Pancreas (tissue), 10 donors: ENCODE measurements around the gene LDLRAD4. TPM values are rescaled to one million over a fixed set of nuclear protein-coding genes. Genes with fewer than 3 reads are reported as not detected.

ENCODE experiments used
- ATAC-seq, 4 donors: fragments of 200-7000 bp; cut with Tn5 transposase; one replicate each; pipeline versions ENCODE4 v1.8.0 to v1.9.1; 2020; ENCODE audit warnings: mild to moderate bottlenecking in 4 of 4, moderate library complexity in 4 of 4
- DNase-seq, 6 donors: peaks; one replicate each; pipeline ENCODE4 v3.0.0-alpha.2; 2020
- FAIRE-seq: peaks from 2 replicates; lab custom pipeline; 2012; peaks lifted over from hg19 to GRCh38; lab: Jason Lieb, UNC
- H3K27ac ChIP-seq, 4 donors: fragments of 200-600 bp; sonication (generic); 1 replicate in 3 of 4; 2 replicates in 1 of 4; pipeline versions ENCODE4 v1.5.0 to v1.8.0; 2020
- H3K27me3 ChIP-seq, 4 donors: fragments of 200-600 bp; one replicate each; pipeline ENCODE4 v1.8.0; 2021
- H3K36me3 ChIP-seq, 3 donors: fragments of 200-600 bp; sonication (generic) in 1 of 3; one replicate each; pipeline versions ENCODE4 v1.5.0 to v1.8.0; 2020 to 2021
- H3K4me1 ChIP-seq, 3 donors: fragments of 200-600 bp; one replicate each; pipeline ENCODE4 v1.8.0; 2021
- H3K4me3 ChIP-seq, 4 donors: fragments of 200-600 bp; sonication (generic) in 2 of 4; one replicate each; pipeline versions ENCODE4 v1.5.0 to v1.8.0; 2020 to 2021
- H3K9me3 ChIP-seq, 4 donors: fragments of 200-600 bp; one replicate each; pipeline ENCODE4 v1.8.0; 2021
- WGBS, 2 donors: extraction: QIAGEN DNeasy Blood & Tissue Kit; methylation state at CpG; one replicate each; pipeline ENCODE4 v1.1.7; 2013; 5-methylcytosine and 5-hydroxymethylcytosine counted together
- intact Hi-C, 3 donors: fragments of 100-400 bp; cut with DNase I; formaldehyde crosslinking; loops; one replicate each; pipeline versions ENCODE4 v1.11.1 to v1.14.2; 2022
- polyA plus RNA-seq, 2 donors: library from polyadenylated mRNA; stranded (reverse); fragments of 200-250 nt; gene quantifications; one replicate each; pipeline ENCODE4 v1.2.3, GENCODE V29; 2013
- total RNA-seq, 6 donors: library from RNA; stranded (reverse); fragmentation: NEBNext Ultra II Directional in 4 of 6; extraction: Animal tissue kit (Norgen Biotek cat#: 25700) in 4 of 6; gene quantifications; one replicate each; pipeline versions ENCODE4 v1.2.1 to v1.2.4, GENCODE V29; 2021 to 2023
- TF ChIP-seq, protein P1 (sequence below), 4 donors: fragments of 200-600 bp; sonication (generic) in 3 of 4; IDR thresholded peaks; one replicate each; pipeline versions ENCODE4 v1.5.0 to v1.8.0; 2021; ENCODE audit warnings: antibody characterized with exemption in 4 of 4
- donor health status: healthy with polysubstance abuse.
- donor health status: DM: no; HTN: no; CAD: no; lungs with moderate emphysema.
- donor health status: DM: no; HTN: no; CAD: no.
- donor health status: control.
- donor health status: control.
- donor health status: Bipolar disorder and iron deficiency.
- donor health status: DM: yes; HTN: yes; CAD: no.
- donor health status: DM: no; HTN: no; CAD: no.
- donor health status: DM: no; HTN: no; CAD: no.
- donor health status: DM: yes; HTN: yes; CAD: no.

The LDLRAD4 gene
- total and polyA plus RNA-seq, 8 donors, result 2.5 to 21.8 (median 5.7) TPM

- 74 to 79% methylated on average over 11 of the region's 11 CpGs for WGBS, 2 donors
- ATAC-seq (no peak), FAIRE-seq (no peak), DNase-seq (no peak)
- intact Hi-C loops, result loop anchor here in 1 of 3 donors (5.0 kb wide), 1 partner anchor 308 kb away; the partner anchor contains the start of gene LDLRAD4
- TF ChIP-seq, protein P1, sequence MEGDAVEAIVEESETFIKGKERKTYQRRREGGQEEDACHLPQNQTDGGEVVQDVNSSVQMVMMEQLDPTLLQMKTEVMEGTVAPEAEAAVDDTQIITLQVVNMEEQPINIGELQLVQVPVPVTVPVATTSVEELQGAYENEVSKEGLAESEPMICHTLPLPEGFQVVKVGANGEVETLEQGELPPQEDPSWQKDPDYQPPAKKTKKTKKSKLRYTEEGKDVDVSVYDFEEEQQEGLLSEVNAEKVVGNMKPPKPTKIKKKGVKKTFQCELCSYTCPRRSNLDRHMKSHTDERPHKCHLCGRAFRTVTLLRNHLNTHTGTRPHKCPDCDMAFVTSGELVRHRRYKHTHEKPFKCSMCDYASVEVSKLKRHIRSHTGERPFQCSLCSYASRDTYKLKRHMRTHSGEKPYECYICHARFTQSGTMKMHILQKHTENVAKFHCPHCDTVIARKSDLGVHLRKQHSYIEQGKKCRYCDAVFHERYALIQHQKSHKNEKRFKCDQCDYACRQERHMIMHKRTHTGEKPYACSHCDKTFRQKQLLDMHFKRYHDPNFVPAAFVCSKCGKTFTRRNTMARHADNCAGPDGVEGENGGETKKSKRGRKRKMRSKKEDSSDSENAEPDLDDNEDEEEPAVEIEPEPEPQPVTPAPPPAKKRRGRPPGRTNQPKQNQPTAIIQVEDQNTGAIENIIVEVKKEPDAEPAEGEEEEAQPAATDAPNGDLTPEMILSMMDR (IDR thresholded peaks at IDR 0.05), result no peak
- no peak overlapping the region for H3K4me3 ChIP-seq
- H3K27me3 ChIP-seq, result no peaks in the 10 kb centered on the region
- H3K9me3 ChIP-seq, result no peaks in the 10 kb centered on the region
- H3K36me3 ChIP-seq, result no peaks in the 10 kb centered on the region
- H3K27ac ChIP-seq, result no peak overlapping the region
- H3K4me1 ChIP-seq, result no peaks in the 10 kb centered on the region
These were observed 306.3 kb downstream of the LDLRAD4 start for GRCh38 chr18:13524811-13525210.

DNA sequence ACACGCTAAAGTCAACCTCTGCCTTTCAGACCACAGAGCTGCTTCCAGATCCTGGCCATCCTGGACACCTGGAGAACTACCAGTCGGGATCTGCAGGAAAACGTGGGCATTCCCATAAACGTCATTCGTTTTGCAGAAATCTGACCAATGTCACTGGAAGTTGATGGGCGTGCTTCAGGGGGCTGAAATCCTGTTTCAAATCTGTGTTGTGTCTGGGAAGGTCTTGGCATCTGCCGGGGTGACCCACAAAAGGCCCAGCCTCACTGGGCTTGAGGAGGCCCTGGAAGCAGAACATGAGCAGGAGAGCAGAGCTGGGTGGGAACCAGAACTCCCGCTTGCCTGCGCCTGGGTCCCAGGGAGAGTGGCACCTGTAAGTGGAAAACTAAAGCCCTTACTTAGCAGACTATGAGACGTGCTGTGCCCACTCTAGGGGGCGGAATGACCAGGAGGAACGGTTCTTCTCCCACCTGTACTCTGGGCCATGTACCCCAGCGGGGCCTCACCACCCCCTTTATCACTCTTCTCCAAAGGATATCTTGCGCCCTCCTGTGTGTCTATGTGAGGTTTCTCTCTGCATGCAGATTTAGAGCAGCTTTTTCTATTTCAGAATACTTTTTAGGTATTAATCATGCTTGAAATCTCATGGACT is 306.9 kb downstream of the LDLRAD4 start:
- no peak for ATAC-seq
- peak in 1 of 6 donors; percentile 7 for DNase-seq
- Histone ChIP-seq H3K27me3 (no peaks in the 10 kb centered on the region), H3K9me3 (no peaks in the 10 kb centered on the region), H3K27ac (no peak overlapping the region), H3K4me3 (no peak overlapping the region), H3K4me1 (no peaks in the 10 kb centered on the region), H3K36me3 (no peaks in the 10 kb centered on the region)
- 79 to 86% methylated on average over 14 of the region's 14 CpGs for WGBS, 2 donors
- TF ChIP-seq, protein P1 (IDR thresholded peaks at IDR 0.05), result no peak
- no peak for FAIRE-seq
- intact Hi-C loops, result loop anchor here in 1 of 3 donors (5.0 kb wide), 1 partner anchor 308 kb away; the partner anchor contains the start of gene LDLRAD4

GRCh38 chr18:13526519-13526918 is 308.0 kb downstream of the LDLRAD4 start:
- no peak for DNase-seq
- no peak for ATAC-seq
- TF ChIP-seq, protein P1 (IDR thresholded peaks at IDR 0.05), result no peak
- no peaks in the 10 kb centered on the region for H3K36me3 ChIP-seq
- no peaks in the 10 kb centered on the region for H3K27me3 ChIP-seq
- no peaks in the 10 kb centered on the region for H3K4me1 ChIP-seq
- 81% methylated on average over 4 of the region's 4 CpGs for WGBS, 2 donors
- no peak for FAIRE-seq
- no peak overlapping the region for H3K27ac ChIP-seq
- H3K9me3 ChIP-seq, result no peaks in the 10 kb centered on the region
- intact Hi-C loops, result loop anchor here in 1 of 3 donors (5.0 kb wide), 1 partner anchor 309 kb away; the partner anchor contains the start of gene LDLRAD4
- H3K4me3 ChIP-seq, result no peak overlapping the region

DNA sequence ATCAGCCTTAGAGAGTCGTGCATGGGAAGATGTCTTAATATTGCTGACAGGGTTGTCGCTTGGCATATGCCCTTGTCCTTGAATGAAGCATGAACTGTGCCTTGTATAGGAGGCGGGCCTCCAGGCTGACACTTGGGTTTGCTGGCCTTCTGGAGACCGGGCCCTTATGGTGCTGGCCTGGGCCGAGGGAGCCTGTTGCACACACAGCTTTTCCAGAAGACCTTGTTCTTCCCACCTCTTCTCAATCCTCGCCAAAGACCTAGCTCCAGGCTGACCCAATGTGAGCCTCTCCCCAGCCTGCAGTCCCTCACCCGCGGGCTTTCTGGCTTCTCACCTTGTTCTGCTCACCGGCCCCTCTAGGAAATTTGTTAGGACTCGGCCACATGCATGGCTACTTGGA is 308.7 kb downstream of the LDLRAD4 start:
- no peaks in the 10 kb centered on the region for H3K9me3 ChIP-seq
- DNase-seq (no peak), FAIRE-seq (no peak), ATAC-seq (no peak)
- WGBS, 2 donors, result 78 to 86% methylated on average over 10 of the region's 10 CpGs
- H3K4me3 ChIP-seq, result no peak overlapping the region
- intact Hi-C loops, result loop anchor here in 1 of 3 donors (5.0 kb wide), 1 partner anchor 310 kb away; the partner anchor contains the start of gene LDLRAD4
- TF ChIP-seq, protein P1 (IDR thresholded peaks at IDR 0.05), result no peak
- H3K4me1 ChIP-seq, result no peaks in the 10 kb centered on the region
- no peaks in the 10 kb centered on the region for H3K27me3 ChIP-seq
- no peak overlapping the region for H3K27ac ChIP-seq
- H3K36me3 ChIP-seq, result no peaks in the 10 kb centered on the region

DNA sequence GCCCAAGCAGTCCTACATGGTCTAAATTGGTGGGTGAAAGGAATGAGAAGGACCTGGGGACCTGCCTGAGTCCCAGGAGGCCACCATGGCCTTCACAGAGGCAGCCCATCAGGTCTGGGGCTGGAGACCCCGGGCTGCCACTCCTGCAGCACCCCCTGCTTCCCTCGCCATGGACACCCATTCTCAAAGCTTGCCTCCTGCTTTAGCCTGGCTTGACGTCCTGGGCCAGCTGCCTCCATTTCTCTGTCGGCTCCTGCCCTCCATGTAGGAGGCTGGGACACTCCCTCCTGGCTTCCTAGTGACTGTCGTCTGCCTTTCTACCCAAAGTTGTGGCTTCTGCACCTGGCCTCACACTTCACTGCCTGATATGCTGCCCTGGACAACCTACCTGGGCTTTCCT is 309.2 kb downstream of the LDLRAD4 start:
- FAIRE-seq (no peak), DNase-seq (no peak), ATAC-seq (no peak)
- Histone ChIP-seq H3K36me3 (no peaks in the 10 kb centered on the region), H3K27me3 (no peaks in the 10 kb centered on the region), H3K4me3 (no peak overlapping the region), H3K9me3 (no peaks in the 10 kb centered on the region), H3K27ac (no peak overlapping the region), H3K4me1 (no peaks in the 10 kb centered on the region)
- TF ChIP-seq, protein P1 (IDR thresholded peaks at IDR 0.05), result no peak
- intact Hi-C loops, result loop anchor here in 1 of 3 donors (5.0 kb wide), 1 partner anchor 310 kb away; the partner anchor contains the start of gene LDLRAD4
- WGBS, 2 donors, result 70 to 87% methylated on average over 5 of the region's 5 CpGs
